Osteoblast (primary cell): ENCODE measurements around the gene SPA17. TPM values are rescaled to one million over a fixed set of nuclear protein-coding genes. Genes with fewer than 3 reads are reported as not detected.

Source experiments
- DNase-seq: peaks from one replicate; pipeline ENCODE4 v3.0.0; 2011; ENCODE audit warnings: low spot score, mixed read lengths; ENCODE audit not compliant: insufficient read length; ENCODE audit errors: missing footprints
- H2AFZ ChIP-seq: 2 replicates; pipeline ENCODE4 v1.6.0; 2011; ENCODE audit warnings: mild to moderate bottlenecking, low read length
- H3K27ac ChIP-seq: 2 replicates; pipeline ENCODE4 v1.5.1; 2011; ENCODE audit warnings: mild to moderate bottlenecking, low read depth, low read length, moderate library complexity
- H3K27me3 ChIP-seq: 2 replicates; pipeline ENCODE4 v1.6.0; 2012; ENCODE audit warnings: mild to moderate bottlenecking, control low read depth, inconsistent platforms, low read length, moderate library complexity; ENCODE audit not compliant: insufficient read depth
- H3K36me3 ChIP-seq: 2 replicates; pipeline ENCODE4 v1.5.1; 2011; ENCODE audit warnings: mild to moderate bottlenecking, low read length, control low read depth, moderate library complexity; ENCODE audit not compliant: insufficient read depth
- H3K4me1 ChIP-seq: 2 replicates; pipeline ENCODE4 v1.5.1; 2011; ENCODE audit warnings: mild to moderate bottlenecking, low read length, control low read depth, moderate library complexity; ENCODE audit not compliant: insufficient read depth
- H3K4me2 ChIP-seq: 2 replicates; pipeline ENCODE4 v1.6.0; 2011; ENCODE audit warnings: mild to moderate bottlenecking, low read length; ENCODE audit not compliant: insufficient read depth
- H3K4me3 ChIP-seq: fragments of 200-600 bp; sonication (generic); 3 replicates; pipeline ENCODE4 v1.5.1; 2012; ENCODE audit warnings: mild to moderate bottlenecking, low read length, inconsistent platforms; ENCODE audit not compliant: insufficient read depth
- H3K79me2 ChIP-seq: 2 replicates; pipeline ENCODE4 v1.6.0; 2012; ENCODE audit warnings: mild to moderate bottlenecking, low read length, control low read depth, inconsistent platforms; ENCODE audit not compliant: insufficient read depth
- H3K9me3 ChIP-seq: 2 replicates; pipeline ENCODE4 v1.5.1; 2011; ENCODE audit warnings: low read depth, low read length, control low read depth
- H4K20me1 ChIP-seq: 2 replicates; pipeline ENCODE4 v1.6.0; 2012; ENCODE audit warnings: mild to moderate bottlenecking, low read length, control low read depth; ENCODE audit not compliant: insufficient read depth
- CTCF ChIP-seq: IDR thresholded peaks from 2 replicates; pipeline ENCODE4 v1.5.1; 2011; ENCODE audit warnings: mild to moderate bottlenecking, low read depth, low read length, moderate library complexity; ENCODE audit errors: extremely low read depth
- total RNA-seq: library from RNA; depleted of rRNA; stranded (reverse); fragments of >200 nt; gene quantifications from 2 replicates; pipeline ENCODE4 v1.2.3, GENCODE V29; 2012

The SPA17 gene
- total RNA-seq, 1 donor, result 8.0 TPM

DNA sequence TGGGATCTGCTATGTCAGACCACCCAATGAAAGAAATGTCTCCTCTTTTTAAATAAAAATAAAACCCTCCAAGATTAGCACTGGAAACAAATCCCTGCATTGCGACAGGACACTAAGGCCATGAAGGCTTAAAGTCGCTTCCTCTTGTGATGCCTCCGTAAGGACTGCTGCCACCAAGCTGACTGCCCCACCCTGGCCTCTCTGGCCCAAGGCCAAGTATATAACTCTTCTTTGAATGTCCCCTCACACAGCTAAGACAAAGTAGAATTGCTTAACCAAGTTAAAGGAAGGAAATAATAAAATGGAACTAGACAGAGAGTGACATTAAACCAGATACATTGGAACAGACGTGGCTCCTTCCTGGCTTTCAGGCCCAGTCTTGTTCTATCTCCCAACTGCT lies 58.5 kb downstream of the SPA17 start:
- Histone ChIP-seq H2AFZ (no peak overlapping the region), H3K27ac (no peak overlapping the region), H4K20me1 (no peaks in the 10 kb centered on the region), H3K4me1 (no peaks in the 10 kb centered on the region), H3K4me2 (no peak overlapping the region), H3K36me3 (no peaks in the 10 kb centered on the region), H3K4me3 (no peak overlapping the region), H3K9me3 (no peaks in the 10 kb centered on the region), H3K27me3 (peaks cover 21% of the 10 kb centered on the region), H3K79me2 (no peaks in the 10 kb centered on the region)
- no peak for DNase-seq
- TF ChIP-seq CTCF, result no peak

GRCh38 chr11:124736736-124737135 lies 63.0 kb downstream of the SPA17 start:
- peaks cover 56% of the 10 kb centered on the region for H3K27me3 ChIP-seq
- no peak overlapping the region for H3K4me3 ChIP-seq
- peaks cover 3% of the 10 kb centered on the region for H3K4me1 ChIP-seq
- H3K36me3 ChIP-seq, result no peaks in the 10 kb centered on the region
- H3K79me2 ChIP-seq, result no peaks in the 10 kb centered on the region
- no peaks in the 10 kb centered on the region for H4K20me1 ChIP-seq
- no peak overlapping the region for H2AFZ ChIP-seq
- no peaks in the 10 kb centered on the region for H3K9me3 ChIP-seq
- no peak for DNase-seq
- no peak overlapping the region for H3K4me2 ChIP-seq
- no peak overlapping the region for H3K27ac ChIP-seq
- no peak for TF ChIP-seq CTCF

- Histone ChIP-seq H3K4me3 (no peak overlapping the region), H3K36me3 (no peaks in the 10 kb centered on the region), H3K27ac (no peak overlapping the region), H3K4me1 (peaks cover 3% of the 10 kb centered on the region), H3K27me3 (peaks cover 66% of the 10 kb centered on the region), H4K20me1 (no peaks in the 10 kb centered on the region), H3K9me3 (no peaks in the 10 kb centered on the region), H3K4me2 (no peak overlapping the region), H2AFZ (no peak overlapping the region), H3K79me2 (no peaks in the 10 kb centered on the region)
- no peak for TF ChIP-seq CTCF
- no peak for DNase-seq
These were observed 64.1 kb downstream of the SPA17 start for GRCh38 chr11:124737638-124738305.

- no peak overlapping the region for H2AFZ ChIP-seq
- peaks cover 77% of the 10 kb centered on the region for H3K27me3 ChIP-seq
- peak overlapping the region; percentile 83 for H3K4me2 ChIP-seq
- no peaks in the 10 kb centered on the region for H3K79me2 ChIP-seq
- no peaks in the 10 kb centered on the region for H4K20me1 ChIP-seq
- no peak for TF ChIP-seq CTCF
- no peak overlapping the region for H3K27ac ChIP-seq
- no peaks in the 10 kb centered on the region for H3K36me3 ChIP-seq
- peak overlapping the region; percentile 67 for H3K4me3 ChIP-seq
- H3K4me1 ChIP-seq, result peaks cover 3% of the 10 kb centered on the region
- H3K9me3 ChIP-seq, result no peaks in the 10 kb centered on the region
- no peak for DNase-seq
These were observed 65.2 kb downstream of the SPA17 start for GRCh38 chr11:124738713-124739478.
